Measurements from ENCODE around the gene TTBK2.

- TF ChIP-seq EZH2 (IDR thresholded peaks at IDR 0.05; ENCODE audit: borderline replicate concordance, insufficient read depth, low read length, poor library complexity, severe bottlenecking) (no peak), EP300 (conservative IDR thresholded peaks at IDR 0.05; ENCODE audit: poor library complexity, severe bottlenecking) (no peak), REST (IDR thresholded peaks at IDR 0.05; ENCODE audit: borderline replicate concordance) (no peak), CTCF (IDR thresholded peaks at IDR 0.05; ENCODE audit: poor library complexity, severe bottlenecking) (no peak), TAF1 (IDR thresholded peaks at IDR 0.05; ENCODE audit: low read depth) (no peak), RAD21 (conservative IDR thresholded peaks at IDR 0.05) (no peak)
Measured at GRCh38 chr15:42759093-42759492, 161.5 kb downstream of the TTBK2 start.
